ENCODE measurements around the gene RHCG. TPM values are rescaled to one million over a fixed set of nuclear protein-coding genes. Genes with fewer than 3 reads are reported as not detected.

RHCG gene
- total and polyA plus RNA-seq, 10 donors = 0.23 to 1.6 (median 0.30) TPM; not detected in 7

DNA sequence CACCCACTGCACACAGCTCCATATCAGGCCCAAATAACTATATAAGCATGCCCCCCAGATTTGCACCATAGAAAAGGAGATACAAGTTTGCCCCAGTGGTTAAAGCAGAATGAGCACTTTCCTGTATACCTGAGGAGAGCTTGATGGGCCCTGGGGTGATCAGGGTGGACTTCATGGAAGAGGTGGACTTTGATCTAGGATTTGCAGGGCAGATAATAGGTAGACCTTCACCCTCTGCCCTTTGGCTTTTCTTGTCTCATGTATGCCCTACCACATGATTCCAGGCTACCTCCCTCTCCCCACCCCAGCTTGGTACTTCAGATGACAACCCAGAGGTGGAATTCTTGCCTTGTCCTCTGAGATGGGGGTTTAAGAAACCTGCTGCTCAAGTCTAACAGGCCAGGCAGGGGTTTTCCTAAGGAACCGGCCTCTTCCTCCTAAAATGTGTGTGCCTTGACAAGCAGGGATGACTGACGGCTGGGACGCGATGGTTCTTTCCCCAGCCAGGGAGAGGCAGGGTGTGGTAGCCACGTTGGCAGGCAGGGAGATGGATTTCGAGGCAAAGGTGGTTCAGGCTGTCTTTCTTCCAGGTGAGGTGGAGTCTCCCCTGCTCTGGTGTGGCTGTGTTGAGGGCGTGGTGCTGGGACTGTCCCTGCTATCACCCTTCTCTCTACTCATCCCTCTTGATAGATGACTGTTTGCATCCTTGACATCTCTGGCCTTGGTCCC is 6.6 kb upstream of the RHCG start:
- WGBS, 5 donors = 47 to 76% (median 68%) methylated on average over 4 to 7 of the region's 7 CpGs
- Histone ChIP-seq H3K4me3 (no peak overlapping the region), H3K27me3 (replicated peaks in 1 of 7) (peaks cover 0 to 69% (median 0%) of the 10 kb centered on the region in 7 donors), H3K4me1 (no peaks in the 10 kb centered on the region), H3K9me3 (no peaks in the 10 kb centered on the region), H3K27ac (no peak overlapping the region), H3K36me3 (no peaks in the 10 kb centered on the region)
- intact Hi-C loops (cut with DNase I; ENCODE audit: low total_unique reads) = no loop called here
- no peak for DNase-seq
- TF ChIP-seq, protein P1, sequence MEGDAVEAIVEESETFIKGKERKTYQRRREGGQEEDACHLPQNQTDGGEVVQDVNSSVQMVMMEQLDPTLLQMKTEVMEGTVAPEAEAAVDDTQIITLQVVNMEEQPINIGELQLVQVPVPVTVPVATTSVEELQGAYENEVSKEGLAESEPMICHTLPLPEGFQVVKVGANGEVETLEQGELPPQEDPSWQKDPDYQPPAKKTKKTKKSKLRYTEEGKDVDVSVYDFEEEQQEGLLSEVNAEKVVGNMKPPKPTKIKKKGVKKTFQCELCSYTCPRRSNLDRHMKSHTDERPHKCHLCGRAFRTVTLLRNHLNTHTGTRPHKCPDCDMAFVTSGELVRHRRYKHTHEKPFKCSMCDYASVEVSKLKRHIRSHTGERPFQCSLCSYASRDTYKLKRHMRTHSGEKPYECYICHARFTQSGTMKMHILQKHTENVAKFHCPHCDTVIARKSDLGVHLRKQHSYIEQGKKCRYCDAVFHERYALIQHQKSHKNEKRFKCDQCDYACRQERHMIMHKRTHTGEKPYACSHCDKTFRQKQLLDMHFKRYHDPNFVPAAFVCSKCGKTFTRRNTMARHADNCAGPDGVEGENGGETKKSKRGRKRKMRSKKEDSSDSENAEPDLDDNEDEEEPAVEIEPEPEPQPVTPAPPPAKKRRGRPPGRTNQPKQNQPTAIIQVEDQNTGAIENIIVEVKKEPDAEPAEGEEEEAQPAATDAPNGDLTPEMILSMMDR (IDR thresholded peaks at IDR 0.05 in 8 of 11, conservative IDR thresholded peaks at IDR 0.05 in 3 of 11) = no peak

DNA sequence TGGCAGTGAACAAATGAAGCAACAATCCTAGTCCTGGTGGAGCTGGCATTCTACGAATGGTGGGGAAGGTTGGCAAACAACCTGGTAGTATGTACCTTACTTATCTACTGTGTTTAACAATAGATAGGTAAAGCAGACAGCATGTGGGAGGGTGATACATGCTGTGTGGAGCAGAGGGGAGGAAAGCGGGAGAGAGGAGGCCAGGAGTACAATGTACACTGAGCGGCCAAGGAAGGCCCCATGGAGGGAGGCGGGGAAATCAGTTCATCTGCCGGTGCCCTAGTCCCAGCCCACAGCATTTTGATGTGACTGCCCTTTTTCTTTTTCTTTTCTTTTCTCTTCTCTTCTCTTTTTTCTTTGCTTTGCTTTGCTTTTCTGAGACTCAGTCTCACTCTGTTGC is 5.3 kb upstream of the RHCG start:
- H3K27ac ChIP-seq = no peak overlapping the region
- peaks cover under 1 to 4% (median 1%) of the 10 kb centered on the region in 6 donors for H3K4me1 ChIP-seq
- TF ChIP-seq POLR2AphosphoS5 (IDR thresholded peaks at IDR 0.05) = no peak
- TF ChIP-seq POLR2A (IDR thresholded peaks at IDR 0.05) = no peak
- H3K9me3 ChIP-seq = no peaks in the 10 kb centered on the region
- no peak overlapping the region for H3K4me3 ChIP-seq
- WGBS, 5 donors = 89 to 96% (median 92%) methylated on average over 5 of the region's 5 CpGs
- no peaks in the 10 kb centered on the region for H3K36me3 ChIP-seq
- intact Hi-C loops (cut with DNase I; ENCODE audit: low total_unique reads) = no loop called here
- H3K27me3 ChIP-seq (replicated peaks in 1 of 7) = peaks cover 0 to 82% (median 10%) of the 10 kb centered on the region in 7 donors
- no peak for DNase-seq

DNA sequence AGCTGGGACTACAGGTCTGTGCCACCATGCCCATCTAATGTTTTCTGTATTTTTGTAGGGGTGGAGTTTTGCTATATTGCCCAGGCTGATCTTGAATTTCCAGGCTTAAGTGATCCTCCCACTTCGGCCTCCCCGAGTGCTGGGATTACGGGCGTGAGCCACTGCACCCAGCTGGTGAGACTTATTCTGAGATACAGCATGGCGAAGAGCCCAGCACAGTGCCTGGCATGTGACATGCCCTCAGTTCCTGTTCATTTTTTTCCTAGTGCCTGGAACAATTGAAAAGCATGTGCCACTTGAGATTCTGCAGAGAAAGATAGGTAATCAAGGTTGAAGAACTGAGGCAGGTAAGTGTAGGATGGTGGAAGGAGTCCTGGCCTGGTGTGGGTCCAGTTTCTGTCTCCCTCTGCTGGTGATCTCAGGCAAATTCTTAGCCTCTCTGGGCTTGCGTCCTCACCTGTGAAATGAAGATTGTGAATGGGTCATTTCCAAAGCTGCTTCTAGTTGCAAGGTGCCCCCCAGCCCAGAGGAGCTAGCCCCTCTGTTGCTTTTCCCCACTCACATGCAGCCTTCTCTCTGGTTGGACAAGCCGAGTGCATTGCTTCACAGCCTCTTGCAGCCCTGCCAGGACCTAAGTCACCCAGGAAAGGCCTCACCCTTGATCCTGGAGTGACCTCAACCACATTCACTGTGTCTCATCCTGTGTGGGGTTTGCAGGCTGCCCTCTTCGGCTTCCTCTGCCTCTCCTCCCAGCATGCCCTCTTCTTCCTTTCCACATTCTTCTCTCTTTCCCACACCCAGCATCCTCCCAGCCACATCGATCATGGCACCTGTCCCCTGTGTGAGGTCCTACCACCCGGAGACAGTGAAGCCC is 4.3 kb upstream of the RHCG start:
- no peak overlapping the region for H3K27ac ChIP-seq
- TF ChIP-seq, protein P1 (IDR thresholded peaks at IDR 0.05 in 8 of 11, conservative IDR thresholded peaks at IDR 0.05 in 3 of 11) = no peak
- TF ChIP-seq POLR2A (IDR thresholded peaks at IDR 0.05) (no peak), POLR2AphosphoS5 (IDR thresholded peaks at IDR 0.05) (no peak)
- WGBS, 5 donors = 72 to 82% (median 82%) methylated on average over 10 of the region's 10 CpGs
- intact Hi-C loops (cut with DNase I; ENCODE audit: low total_unique reads) = no loop called here
- peaks cover 9 to 15% (median 10%) of the 10 kb centered on the region in 6 donors for H3K4me1 ChIP-seq
- H3K36me3 ChIP-seq = no peaks in the 10 kb centered on the region
- no peak overlapping the region for H3K4me3 ChIP-seq
- H3K27me3 ChIP-seq (replicated peaks in 1 of 7) = peaks cover 0 to 86% (median 20%) of the 10 kb centered on the region in 7 donors
- no peaks in the 10 kb centered on the region for H3K9me3 ChIP-seq
- DNase-seq = no peak

DNA sequence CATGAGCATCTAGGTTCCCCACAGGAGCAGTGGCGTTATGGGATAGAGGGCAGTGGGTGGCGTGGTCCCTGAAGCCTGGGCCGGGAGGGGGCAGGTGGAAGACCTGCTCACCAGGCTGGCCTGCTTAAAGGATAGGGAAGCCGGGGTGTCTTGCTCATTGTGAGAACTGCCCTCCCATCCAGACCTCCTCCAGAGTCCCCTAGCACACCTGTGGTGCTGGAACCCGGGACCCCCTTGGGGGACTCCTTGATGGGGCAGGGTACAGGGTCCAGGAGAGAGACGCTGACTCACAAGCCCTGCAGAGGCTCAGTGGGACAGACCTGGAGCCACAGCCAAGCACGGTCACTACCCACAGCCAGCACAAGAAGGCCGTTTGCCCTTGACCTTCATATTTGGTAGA is 2.8 kb upstream of the RHCG start:
- intact Hi-C loops (cut with DNase I; ENCODE audit: low total_unique reads) = no loop called here
- peak; percentile 58 for DNase-seq
- H3K4me1 ChIP-seq = peaks cover 9 to 16% (median 10%) of the 10 kb centered on the region in 6 donors
- H3K4me3 ChIP-seq = no peak overlapping the region
- WGBS, 5 donors = 69 to 88% (median 82%) methylated on average over 8 of the region's 8 CpGs
- no peak overlapping the region for H3K27ac ChIP-seq
- no peaks in the 10 kb centered on the region for H3K9me3 ChIP-seq
- no peaks in the 10 kb centered on the region for H3K36me3 ChIP-seq
- TF ChIP-seq POLR2AphosphoS5 (IDR thresholded peaks at IDR 0.05) = no peak
- no peak for TF ChIP-seq POLR2A (IDR thresholded peaks at IDR 0.05)
- TF ChIP-seq, protein P1 (IDR thresholded peaks at IDR 0.05 in 8 of 11, conservative IDR thresholded peaks at IDR 0.05 in 3 of 11) = no peak
- peaks cover 0 to 96% (median 29%) of the 10 kb centered on the region in 7 donors for H3K27me3 ChIP-seq (replicated peaks in 1 of 7)

All from spleen (tissue), 11 donors.